NCI-H748 treated with DMSO at 0.1 percent for 48 hours (cell line): Measurements from ENCODE around the gene ABCC8.

Source experiments
- DNase-seq: peaks from one replicate; lab custom pipeline; 2025; lab: John Stamatoyannopoulos, UW

ABCC8 gene

GRCh38 chr11:17403980-17404759, 72.5 kb downstream of the ABCC8 start:
- no peak for DNase-seq

- no peak for DNase-seq
Measured at GRCh38 chr11:17402486-17402885, 74.2 kb downstream of the ABCC8 start.

- no peak for DNase-seq
Measured at GRCh38 chr11:17401841-17402240, 74.8 kb downstream of the ABCC8 start.

GRCh38 chr11:17401316-17401715, 75.3 kb downstream of the ABCC8 start:
- no peak for DNase-seq

- DNase-seq = no peak
Measured at GRCh38 chr11:17400048-17400775, 76.4 kb downstream of the ABCC8 start.

GRCh38 chr11:17399236-17399635, 77.4 kb downstream of the ABCC8 start:
- DNase-seq = no peak

GRCh38 chr11:17397311-17398002, 79.2 kb downstream of the ABCC8 start:
- DNase-seq = no peak

- no peak for DNase-seq
Measured at GRCh38 chr11:17396598-17397310, 79.9 kb downstream of the ABCC8 start.

- DNase-seq = no peak
Measured at GRCh38 chr11:17395978-17396377, 80.7 kb downstream of the ABCC8 start.

- DNase-seq = no peak
Measured at GRCh38 chr11:17395554-17395961, 81.1 kb downstream of the ABCC8 start.

GRCh38 chr11:17394743-17395390, 81.8 kb downstream of the ABCC8 start:
- no peak for DNase-seq

- DNase-seq = no peak
Measured at GRCh38 chr11:17393472-17393871, 83.2 kb downstream of the ABCC8 start.

GRCh38 chr11:17392872-17393271, 83.8 kb downstream of the ABCC8 start:
- DNase-seq = no peak

GRCh38 chr11:17391493-17392355, 84.9 kb downstream of the ABCC8 start:
- peak; percentile 22 for DNase-seq

- no peak for DNase-seq
Measured at GRCh38 chr11:17389957-17390649, 86.5 kb downstream of the ABCC8 start.

GRCh38 chr11:17389211-17389956, 87.3 kb downstream of the ABCC8 start:
- peak; percentile 80 for DNase-seq

GRCh38 chr11:17388609-17389210, 87.9 kb downstream of the ABCC8 start, which contains the start of gene KCNJ11:
TSS of gene KCNJ11 (minus strand) at chr11:17388659. CDS start at chr11:17388091, 568 bp downstream.
- peak; percentile 18 for DNase-seq

GRCh38 chr11:17387811-17388210, 88.8 kb downstream of the ABCC8 start:
- DNase-seq = no peak

- DNase-seq = no peak
Measured at GRCh38 chr11:17387254-17387653, 89.4 kb downstream of the ABCC8 start.
